ENCODE data around the gene SEPHS1.
"Not testable (repeated sequence)": the region's sequence is repeated elsewhere in the genome, so short reads cannot be mapped to it uniquely, and the experiment has no call there.

The SEPHS1 gene

GRCh38 chr10:13348216-13349017 is at the start of gene SEPHS1:
SEPHS1 (minus strand) TSS chr10:13348293; CDS start chr10:13344950, 3,343 bp downstream.
- in situ Hi-C loops (cut with MboI; ENCODE audit: low sequenced_read_pairs): no loop called here
- Histone ChIP-seq H3K36me3 (replicated peaks) (peaks cover 18% of the 10 kb centered on the region), H3K9me3 (no peaks in the 10 kb centered on the region), H3K27me3 (ENCODE audit: low read depth) (no peaks in the 10 kb centered on the region), H3K4me3 (peak within 1 kb of the TSS; percentile 55), H3K4me1 (peaks cover 34% of the 10 kb centered on the region)
- peak; percentile 74 to 93 for DNase-seq (ENCODE audit: low spot score in 2 of 2)

DNA sequence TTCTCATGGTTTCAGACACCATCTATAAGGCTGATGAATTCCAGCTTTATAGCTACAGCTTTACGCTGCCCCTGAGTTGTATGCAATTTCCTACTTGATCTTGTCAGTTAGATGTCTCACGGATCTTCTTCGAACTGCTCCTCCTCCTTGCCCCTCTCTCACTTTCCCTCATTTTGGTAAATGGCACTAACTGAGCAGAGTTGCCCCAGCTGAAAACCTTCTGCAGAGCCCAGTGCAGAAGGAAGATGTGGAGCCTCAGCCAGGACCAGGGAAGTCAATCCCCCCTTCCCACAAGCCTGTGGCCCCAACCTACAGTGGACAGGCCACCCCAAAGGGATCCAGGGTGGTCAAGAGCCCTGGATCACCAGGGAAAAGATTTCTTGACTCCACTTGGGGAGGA is 49.0 kb upstream of the SEPHS1 start:
- H3K36me3 ChIP-seq (replicated peaks): no peaks in the 10 kb centered on the region
- in situ Hi-C loops (cut with MboI; ENCODE audit: low sequenced_read_pairs): no loop called here
- H3K4me1 ChIP-seq: peaks cover 5% of the 10 kb centered on the region
- no peaks in the 10 kb centered on the region for H3K27me3 ChIP-seq (ENCODE audit: low read depth)
- no peak overlapping the region for H3K4me3 ChIP-seq
- H3K9me3 ChIP-seq: peaks cover 5% of the 10 kb centered on the region; the same call in 1 of the 2 replicates
- DNase-seq (ENCODE audit: low spot score in 2 of 2): no peak

- DNase-seq (ENCODE audit: low spot score in 2 of 2): no peak
- Histone ChIP-seq H3K27me3 (ENCODE audit: low read depth) (no peaks in the 10 kb centered on the region), H3K9me3 (peaks cover 5% of the 10 kb centered on the region; the same call in 1 of the 2 replicates), H3K4me3 (no peak overlapping the region), H3K36me3 (replicated peaks) (no peaks in the 10 kb centered on the region), H3K4me1 (peaks cover 5% of the 10 kb centered on the region)
- in situ Hi-C loops (cut with MboI; ENCODE audit: low sequenced_read_pairs): no loop called here
These were observed 48.3 kb upstream of the SEPHS1 start for GRCh38 chr10:13396369-13396768.

DNA sequence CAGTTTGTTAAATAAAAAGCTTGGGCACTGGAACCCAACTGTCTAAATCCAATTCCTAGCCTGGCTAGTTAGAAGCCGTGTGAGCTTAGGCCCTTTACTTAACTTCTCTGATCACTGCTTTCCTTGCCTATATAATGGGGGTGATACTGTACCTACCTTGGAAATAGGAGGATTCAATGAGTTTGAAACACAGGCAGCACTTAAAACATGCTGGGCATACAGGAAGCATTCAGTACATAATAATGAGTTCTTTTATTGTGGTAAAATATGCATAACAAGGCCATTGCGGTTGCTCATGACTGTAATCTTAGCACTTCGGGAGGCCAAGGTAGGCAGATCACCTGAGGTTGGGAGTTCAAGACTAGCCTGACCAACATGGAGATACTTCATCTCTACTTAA is 47.4 kb upstream of the SEPHS1 start:
- Histone ChIP-seq H3K9me3 (peaks cover 5% of the 10 kb centered on the region; the same call in 1 of the 2 replicates), H3K27me3 (ENCODE audit: low read depth) (no peaks in the 10 kb centered on the region), H3K36me3 (replicated peaks) (no peaks in the 10 kb centered on the region), H3K4me3 (no peak overlapping the region), H3K4me1 (peaks cover 5% of the 10 kb centered on the region)
- peak; percentile 21 to 42 for DNase-seq (ENCODE audit: low spot score in 2 of 2)
- in situ Hi-C loops (cut with MboI; ENCODE audit: low sequenced_read_pairs): no loop called here

DNA sequence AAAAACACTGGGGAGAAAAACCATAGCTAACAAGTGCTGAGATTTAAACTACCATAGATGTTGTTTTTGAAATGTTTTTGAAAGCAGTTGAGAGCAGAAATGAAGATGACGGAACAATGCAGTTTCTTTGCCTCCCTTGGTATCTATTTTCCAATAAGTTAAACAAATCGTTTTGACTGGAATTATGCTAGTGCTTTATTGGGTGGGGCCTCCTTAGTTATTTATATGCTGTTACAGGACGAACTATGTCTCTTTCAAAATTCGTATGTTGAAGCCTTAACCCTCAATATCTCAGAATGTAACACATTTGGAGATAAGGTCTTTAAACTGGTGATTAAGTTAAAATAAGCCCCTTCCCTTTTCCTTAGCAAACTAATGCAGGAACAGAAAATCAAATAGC is 45.5 kb upstream of the SEPHS1 start:
- Histone ChIP-seq H3K9me3 (no peaks in the 10 kb centered on the region), H3K36me3 (replicated peaks) (no peaks in the 10 kb centered on the region), H3K27me3 (ENCODE audit: low read depth) (no peaks in the 10 kb centered on the region), H3K4me1 (peaks cover 5% of the 10 kb centered on the region), H3K4me3 (no peak overlapping the region)
- in situ Hi-C loops (cut with MboI; ENCODE audit: low sequenced_read_pairs): no loop called here
- no peak for DNase-seq (ENCODE audit: low spot score in 2 of 2)

DNA sequence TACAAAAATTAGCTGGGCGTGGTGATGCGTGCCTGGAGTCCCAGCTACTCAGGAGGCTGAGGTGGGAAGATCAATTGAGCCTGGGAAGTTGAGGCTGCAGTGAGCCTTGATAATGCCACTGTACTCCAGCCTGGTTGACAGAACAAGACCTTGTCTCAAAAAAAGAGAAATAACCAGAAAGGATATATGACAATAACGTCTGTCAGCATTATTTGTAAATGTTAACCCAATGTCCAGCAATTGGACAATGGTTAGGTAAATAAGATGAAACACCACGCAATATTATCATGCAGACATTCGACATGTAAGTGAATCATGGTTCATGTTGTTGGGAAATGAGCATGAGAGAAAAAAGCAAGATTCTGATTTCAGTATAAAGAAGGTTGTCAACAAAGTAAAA is 44.6 kb upstream of the SEPHS1 start:
- Histone ChIP-seq H3K36me3 (replicated peaks) (no peaks in the 10 kb centered on the region), H3K4me1 (peaks cover 5% of the 10 kb centered on the region), H3K9me3 (no peaks in the 10 kb centered on the region), H3K4me3 (no peak overlapping the region), H3K27me3 (ENCODE audit: low read depth) (no peaks in the 10 kb centered on the region)
- no peak for DNase-seq (ENCODE audit: low spot score in 2 of 2)
- in situ Hi-C loops (cut with MboI; ENCODE audit: low sequenced_read_pairs): no loop called here

DNA sequence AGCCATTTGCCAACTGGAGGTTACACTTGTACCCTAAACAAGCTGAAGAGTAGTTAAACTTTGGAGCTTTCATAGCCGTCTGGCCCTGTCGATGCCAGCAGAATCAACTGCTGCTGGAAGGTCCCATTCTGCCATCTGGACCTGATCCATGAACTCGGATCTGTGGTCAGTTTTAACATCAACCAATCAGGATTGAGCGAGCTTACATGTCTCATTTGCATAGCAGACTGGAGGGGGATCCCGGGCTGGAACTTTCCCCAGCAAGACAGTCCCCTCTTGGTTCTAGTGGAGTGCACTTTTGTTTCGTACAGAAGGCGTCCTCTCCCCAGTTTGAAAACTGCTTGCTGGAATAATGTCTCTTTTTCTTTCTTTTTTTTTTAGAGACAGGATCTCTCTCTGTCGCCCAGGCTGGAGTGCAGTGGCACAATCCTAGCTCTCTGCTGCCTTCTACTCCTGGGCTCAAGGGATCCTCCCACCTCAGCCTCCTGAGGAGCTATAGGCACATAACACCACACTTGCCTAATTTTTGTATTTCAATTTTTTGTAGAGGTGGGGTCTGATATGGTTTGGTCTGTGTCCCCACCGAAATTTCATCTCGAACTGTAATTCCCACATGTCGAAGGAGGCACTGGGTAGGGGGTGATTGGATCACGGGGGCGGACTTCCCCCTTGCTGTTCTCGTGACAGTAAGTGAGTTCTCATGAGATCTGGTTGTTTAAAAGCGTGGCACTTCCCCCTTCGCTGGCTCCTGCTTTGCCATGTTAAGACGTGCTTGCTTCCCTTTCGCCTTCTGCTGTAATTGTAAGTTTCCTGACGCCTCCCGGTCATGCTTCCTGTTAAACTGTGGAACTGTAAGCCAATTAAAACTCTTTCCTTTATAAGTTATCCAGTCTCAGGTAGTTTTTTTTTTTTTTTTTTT is 42.8 kb upstream of the SEPHS1 start:
- H3K4me1 ChIP-seq: peaks cover 5% of the 10 kb centered on the region
- no peaks in the 10 kb centered on the region for H3K9me3 ChIP-seq
- H3K4me3 ChIP-seq: no peak overlapping the region
- no peaks in the 10 kb centered on the region for H3K27me3 ChIP-seq (ENCODE audit: low read depth)
- in situ Hi-C loops (cut with MboI; ENCODE audit: low sequenced_read_pairs): no loop called here
- DNase-seq (ENCODE audit: low spot score in 2 of 2): no peak
- no peaks in the 10 kb centered on the region for H3K36me3 ChIP-seq (replicated peaks)

DNA sequence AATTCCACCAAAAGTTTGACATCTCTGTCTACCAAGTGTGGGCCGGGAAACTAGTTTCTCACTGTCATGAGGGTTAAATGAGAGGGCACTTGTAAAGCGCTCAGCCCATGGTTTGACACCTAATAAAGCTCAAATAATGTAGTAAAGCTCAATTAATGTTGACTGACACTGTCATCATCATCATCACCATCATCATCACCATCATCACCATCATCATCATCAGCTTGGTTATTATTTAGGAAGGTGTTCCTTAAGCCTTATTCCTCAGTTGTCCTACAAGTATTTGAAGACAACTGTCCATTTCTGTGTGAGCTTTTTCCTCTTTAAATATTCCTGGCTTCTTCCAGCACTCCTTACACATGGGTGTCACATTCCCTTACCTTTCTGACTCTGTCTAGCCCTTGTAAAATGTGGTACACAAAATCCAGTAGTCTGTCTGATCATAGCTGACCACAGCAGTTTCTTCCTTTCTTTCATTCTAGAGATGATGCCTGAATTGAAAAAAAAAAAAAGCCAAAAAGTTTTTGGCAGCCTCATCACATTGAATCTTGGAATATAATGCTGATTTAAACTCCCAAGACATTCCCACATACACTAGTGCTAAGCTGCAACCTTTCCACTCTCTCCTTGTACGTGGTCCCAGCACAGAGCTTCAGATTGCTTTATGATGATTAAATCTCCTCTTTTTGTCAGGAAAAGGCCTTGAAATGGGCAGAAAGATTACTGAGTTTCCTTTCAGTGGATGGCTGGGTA is 40.6 kb upstream of the SEPHS1 start:
- 0 out of 2 replicates have a peak, but pooled peaks cover 4% of the 10 kb centered on the region for H3K27me3 ChIP-seq (ENCODE audit: low read depth)
- H3K4me1 ChIP-seq: no peaks in the 10 kb centered on the region
- H3K4me3 ChIP-seq: no peak overlapping the region
- no peaks in the 10 kb centered on the region for H3K9me3 ChIP-seq
- no peaks in the 10 kb centered on the region for H3K36me3 ChIP-seq (replicated peaks)
- in situ Hi-C loops (cut with MboI; ENCODE audit: low sequenced_read_pairs): no loop called here
- no peak for DNase-seq (ENCODE audit: low spot score in 2 of 2)

GRCh38 chr10:13386021-13386420 is 37.9 kb upstream of the SEPHS1 start:
- in situ Hi-C loops (cut with MboI; ENCODE audit: low sequenced_read_pairs): no loop called here
- no peak for DNase-seq (ENCODE audit: low spot score in 2 of 2)
- H3K4me3 ChIP-seq: no peak overlapping the region
- H3K9me3 ChIP-seq: no peaks in the 10 kb centered on the region
- peaks cover 12% of the 10 kb centered on the region; the same call in 1 of the 2 replicates for H3K27me3 ChIP-seq (ENCODE audit: low read depth)
- no peaks in the 10 kb centered on the region for H3K36me3 ChIP-seq (replicated peaks)
- H3K4me1 ChIP-seq: 0 out of 2 replicates have a peak, but pooled peaks cover 6% of the 10 kb centered on the region

DNA sequence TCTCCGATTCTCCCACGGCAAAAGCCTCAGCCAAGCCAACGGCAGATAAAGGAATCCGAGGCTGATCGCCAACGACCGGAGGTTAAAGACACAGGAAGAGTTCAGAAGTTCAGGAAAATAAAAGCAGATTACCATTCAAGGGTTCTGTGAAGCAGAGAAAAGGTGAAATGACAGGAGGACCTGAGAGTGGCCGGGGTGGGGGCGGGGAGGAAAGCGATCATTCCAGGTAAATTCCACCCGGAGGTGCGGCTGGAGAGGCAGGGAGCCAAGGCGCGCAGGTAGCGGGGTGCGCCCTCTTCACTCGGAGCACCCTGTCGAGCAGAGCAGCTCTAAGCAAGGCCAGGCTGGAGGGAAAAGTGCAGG is 35.3 kb upstream of the SEPHS1 start:
- Histone ChIP-seq H3K36me3 (replicated peaks) (no peaks in the 10 kb centered on the region), H3K27me3 (ENCODE audit: low read depth) (peaks cover 12% of the 10 kb centered on the region; the same call in 1 of the 2 replicates), H3K4me1 (0 out of 2 replicates have a peak, but pooled peaks cover 6% of the 10 kb centered on the region), H3K4me3 (no peak overlapping the region; the same call in 1 of the 2 replicates), H3K9me3 (no peaks in the 10 kb centered on the region)
- in situ Hi-C loops (cut with MboI; ENCODE audit: low sequenced_read_pairs): no loop called here
- no peak for DNase-seq (ENCODE audit: low spot score in 2 of 2)

GRCh38 chr10:13382703-13383398 is 34.8 kb upstream of the SEPHS1 start:
- peak overlapping the region; percentile 10; the same call in 1 of the 2 replicates for H3K4me3 ChIP-seq
- H3K4me1 ChIP-seq: 0 out of 2 replicates have a peak, but pooled peaks cover 6% of the 10 kb centered on the region
- peaks cover 12% of the 10 kb centered on the region; the same call in 1 of the 2 replicates for H3K27me3 ChIP-seq (ENCODE audit: low read depth)
- in situ Hi-C loops (cut with MboI; ENCODE audit: low sequenced_read_pairs): no loop called here
- H3K36me3 ChIP-seq (replicated peaks): no peaks in the 10 kb centered on the region
- H3K9me3 ChIP-seq: no peaks in the 10 kb centered on the region
- peak in 1 of 2 experiments; percentile 10 for DNase-seq (ENCODE audit: low spot score in 2 of 2)

GRCh38 chr10:13379061-13379460 is 31.0 kb upstream of the SEPHS1 start:
- in situ Hi-C loops (cut with MboI; ENCODE audit: low sequenced_read_pairs): loop anchor here (5.0 kb wide), 2 partner anchors 63 to 158 kb away; no protein-coding TSS in a partner anchor

GRCh38 chr10:13376746-13377145 is 28.7 kb upstream of the SEPHS1 start:
- no peaks in the 10 kb centered on the region; the same call in 1 of the 2 replicates for H3K4me1 ChIP-seq
- no peaks in the 10 kb centered on the region for H3K9me3 ChIP-seq
- in situ Hi-C loops (cut with MboI; ENCODE audit: low sequenced_read_pairs): loop anchor here (5.0 kb wide), 2 partner anchors 66 to 161 kb away; no protein-coding TSS in a partner anchor
- H3K4me3 ChIP-seq: no peak overlapping the region
- DNase-seq (ENCODE audit: low spot score in 2 of 2): no peak
- H3K27me3 ChIP-seq (ENCODE audit: low read depth): no peaks in the 10 kb centered on the region
- no peaks in the 10 kb centered on the region for H3K36me3 ChIP-seq (replicated peaks)

More at GRCh38 chr10:13379061-13379460, 31.0 kb upstream of the SEPHS1 start:
- H3K27me3 ChIP-seq (ENCODE audit: low read depth); H3K9me3 ChIP-seq; H3K36me3 ChIP-seq (replicated peaks); H3K4me3 ChIP-seq; DNase-seq (ENCODE audit: low spot score in 2 of 2); H3K4me1 ChIP-seq: not testable (repeated sequence)

Data from HAP-1 (cell line).